ENCODE results near the gene C1orf21.
"Not testable (repeated sequence)": the region's sequence is repeated elsewhere in the genome, so short reads cannot be mapped to it uniquely, and the experiment has no call there.

C1orf21 gene

DNA sequence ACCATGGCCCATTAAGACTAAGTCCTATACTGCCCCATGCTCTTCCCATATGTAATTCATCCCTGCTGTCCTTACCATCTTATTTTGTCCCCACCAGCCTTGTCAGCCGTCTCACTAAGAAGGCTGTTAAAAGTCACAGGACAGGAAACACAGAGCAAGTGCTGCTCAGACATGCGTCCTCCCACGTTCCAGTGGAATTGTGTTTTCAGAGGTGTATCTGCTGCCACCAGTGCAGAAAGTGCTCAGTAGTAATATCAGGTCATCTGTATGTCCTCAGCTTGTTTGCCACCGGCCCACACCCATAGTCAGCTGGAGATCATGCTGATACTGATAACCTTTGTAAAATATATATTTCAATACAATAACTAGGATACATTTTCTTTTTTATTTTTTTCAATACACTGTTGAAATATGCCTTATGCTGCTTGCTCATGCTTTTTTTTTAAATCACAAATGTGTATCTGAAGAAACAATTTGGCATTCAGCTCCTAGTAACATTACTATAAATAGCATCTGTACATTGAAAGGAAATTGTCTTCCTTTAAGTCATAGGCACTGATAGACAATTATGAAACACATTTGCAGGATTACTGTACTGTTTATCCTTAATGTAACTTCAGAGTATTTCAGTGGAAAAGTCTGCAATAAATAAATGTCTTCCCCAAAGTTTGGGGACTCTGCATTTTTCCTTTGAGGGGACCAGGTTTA is 211.0 kb downstream of the C1orf21 start:
- DNase-seq (ENCODE audit: low read depth in 2 of 2), result no peak

DNA sequence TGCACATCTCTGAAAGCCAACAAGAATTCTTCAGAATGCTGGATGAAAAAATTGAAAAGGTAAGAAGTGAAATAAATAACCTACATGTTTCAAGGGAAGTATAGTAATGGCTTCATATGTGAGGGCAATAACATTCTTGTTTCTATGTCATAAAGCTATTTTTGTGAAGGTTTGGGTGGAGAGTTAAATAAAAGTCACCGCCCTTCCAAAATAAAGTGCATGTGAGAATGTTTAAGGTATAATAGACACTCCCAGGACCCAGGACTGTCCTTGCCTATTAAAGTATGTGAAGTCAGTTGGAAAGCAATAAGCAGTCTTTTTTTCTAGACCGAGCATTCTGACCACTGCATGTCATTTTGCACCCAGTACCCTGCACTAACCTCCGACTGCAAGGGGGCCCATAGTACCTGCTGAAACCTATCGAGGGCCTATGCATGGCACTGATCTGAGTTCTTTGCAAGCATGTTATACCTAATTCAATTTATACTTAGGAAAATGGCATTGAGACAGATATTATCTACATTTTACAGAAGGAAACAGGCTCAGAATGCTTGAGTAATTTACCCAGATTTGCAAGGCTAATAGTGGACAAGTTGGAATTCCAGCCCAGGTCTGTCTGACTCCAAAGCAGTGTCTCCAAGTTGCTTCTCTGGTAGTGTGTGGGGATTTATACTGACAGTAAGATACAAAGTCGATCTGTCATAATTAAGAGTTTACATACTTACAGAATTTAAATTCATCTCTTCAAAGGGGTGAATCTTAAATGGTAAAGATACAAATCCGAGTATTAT is 211.8 kb downstream of the C1orf21 start:
- DNase-seq (ENCODE audit: low read depth in 2 of 2), result no peak

DNA sequence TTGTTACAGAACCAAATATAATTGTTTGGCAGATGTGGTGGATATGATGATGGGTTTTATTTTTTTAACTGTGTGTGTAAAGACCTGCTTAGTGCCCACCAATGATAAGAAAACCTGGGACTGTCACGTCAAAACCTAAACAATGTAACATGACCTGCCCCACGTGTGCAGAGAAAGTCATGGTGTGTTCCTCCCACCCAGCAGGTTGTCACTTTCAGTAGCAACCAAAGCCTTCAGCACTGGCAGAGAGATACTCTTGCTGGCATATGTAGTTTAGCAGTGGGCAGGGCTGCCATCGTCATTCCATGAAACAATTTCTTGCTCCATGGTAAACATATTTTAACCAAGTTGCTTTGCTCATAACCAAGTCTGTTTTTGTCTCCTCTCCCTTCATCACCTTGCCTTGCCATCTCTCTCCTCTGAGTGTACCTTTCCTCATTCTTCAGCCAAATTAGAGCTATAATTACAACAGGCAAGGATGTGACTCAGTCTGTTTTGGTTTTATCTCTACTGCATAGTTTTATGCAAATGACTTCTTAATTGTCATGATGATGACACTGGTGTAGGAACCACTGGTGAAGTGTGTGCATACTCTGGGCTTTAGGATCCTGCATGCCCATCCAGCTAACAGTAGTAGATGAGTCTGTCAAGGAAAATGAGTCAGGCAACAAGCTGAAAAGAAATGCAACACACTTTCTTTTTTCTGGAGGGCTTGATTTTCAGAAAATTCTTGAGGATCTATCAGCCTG is 217.5 kb downstream of the C1orf21 start:
- no peak for DNase-seq (ENCODE audit: low read depth in 2 of 2)

DNA sequence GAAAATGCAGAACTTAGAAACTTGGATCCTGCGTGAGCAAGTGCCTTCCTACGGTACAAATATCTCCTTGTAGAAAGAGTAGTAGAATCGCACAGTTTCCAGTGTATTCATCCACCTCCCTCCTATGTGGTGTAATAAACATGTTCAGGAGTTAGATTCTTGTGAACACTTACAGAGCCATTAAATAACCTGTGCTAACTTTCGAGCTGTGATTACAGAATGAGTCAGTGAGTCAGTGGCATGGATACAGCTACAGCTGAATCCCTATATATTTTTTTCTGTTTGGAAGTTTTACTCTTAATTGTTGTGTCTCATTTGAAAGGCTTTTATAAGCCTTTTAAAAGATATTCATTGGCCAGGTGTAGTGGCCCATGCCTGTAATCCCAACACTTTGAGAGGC is 219.1 kb downstream of the C1orf21 start:
- no peak for DNase-seq (ENCODE audit: low read depth in 2 of 2)

DNA sequence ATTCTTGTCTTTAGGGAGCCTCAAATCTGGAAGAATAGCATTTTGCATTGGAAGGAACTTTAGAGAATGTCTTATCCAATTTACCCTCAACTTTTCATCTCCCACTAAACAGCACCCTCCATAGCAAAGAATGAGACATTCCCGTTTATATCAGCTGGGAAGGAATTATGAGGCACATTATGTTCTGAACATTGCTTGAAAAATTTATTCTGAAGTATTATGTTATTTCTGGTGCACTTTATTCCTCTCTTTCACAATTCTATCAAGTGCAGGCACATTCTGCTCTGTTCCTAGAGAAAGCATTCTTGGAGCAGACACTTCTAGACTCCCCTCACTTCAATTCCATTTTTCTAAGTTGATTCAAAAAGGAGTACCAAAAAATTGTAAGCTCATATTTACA is 220.0 kb downstream of the C1orf21 start:
- no peak for DNase-seq (ENCODE audit: low read depth in 2 of 2)

DNA sequence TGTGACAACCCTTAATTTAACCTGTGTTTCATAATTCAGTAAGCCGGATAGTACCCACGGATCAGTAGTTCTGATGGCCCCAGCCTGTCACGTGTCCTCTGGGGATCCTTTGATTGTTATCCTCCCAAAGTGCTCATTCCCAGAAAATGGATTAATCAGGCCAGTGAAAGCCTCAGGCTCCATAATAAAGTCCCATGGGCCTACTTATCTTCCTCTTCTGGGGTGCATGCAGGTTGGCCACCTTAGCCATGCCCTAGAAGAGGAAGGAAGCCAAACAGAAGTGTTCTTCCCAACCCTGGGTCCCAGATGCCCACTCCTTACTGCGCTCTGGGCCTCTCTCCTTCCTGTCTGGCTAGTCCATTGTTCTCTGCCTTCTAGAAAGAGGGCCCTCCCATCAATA is 221.8 kb downstream of the C1orf21 start:
- no peak for DNase-seq (ENCODE audit: low read depth in 2 of 2)

DNA sequence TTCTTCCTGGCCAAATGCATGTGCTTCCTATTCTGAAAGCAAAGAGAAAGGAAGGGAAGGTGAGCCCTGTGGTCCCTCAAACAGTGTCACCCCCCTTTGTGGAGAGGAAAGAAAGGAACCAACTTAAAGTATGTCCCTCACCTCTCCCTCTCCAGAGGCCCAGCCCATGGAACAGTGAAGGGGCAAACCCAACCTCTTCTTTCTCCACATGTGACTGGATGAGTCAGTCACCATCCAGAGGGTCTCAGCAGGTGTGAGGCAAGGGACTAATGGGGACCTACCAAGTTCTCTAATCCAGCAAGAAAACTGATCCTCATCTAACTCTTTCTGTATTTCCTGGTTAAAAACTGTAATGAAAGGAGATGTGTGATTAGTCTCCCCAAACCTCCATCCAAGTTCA is 222.2 kb downstream of the C1orf21 start:
- no peak for DNase-seq (ENCODE audit: low read depth in 2 of 2)

DNA sequence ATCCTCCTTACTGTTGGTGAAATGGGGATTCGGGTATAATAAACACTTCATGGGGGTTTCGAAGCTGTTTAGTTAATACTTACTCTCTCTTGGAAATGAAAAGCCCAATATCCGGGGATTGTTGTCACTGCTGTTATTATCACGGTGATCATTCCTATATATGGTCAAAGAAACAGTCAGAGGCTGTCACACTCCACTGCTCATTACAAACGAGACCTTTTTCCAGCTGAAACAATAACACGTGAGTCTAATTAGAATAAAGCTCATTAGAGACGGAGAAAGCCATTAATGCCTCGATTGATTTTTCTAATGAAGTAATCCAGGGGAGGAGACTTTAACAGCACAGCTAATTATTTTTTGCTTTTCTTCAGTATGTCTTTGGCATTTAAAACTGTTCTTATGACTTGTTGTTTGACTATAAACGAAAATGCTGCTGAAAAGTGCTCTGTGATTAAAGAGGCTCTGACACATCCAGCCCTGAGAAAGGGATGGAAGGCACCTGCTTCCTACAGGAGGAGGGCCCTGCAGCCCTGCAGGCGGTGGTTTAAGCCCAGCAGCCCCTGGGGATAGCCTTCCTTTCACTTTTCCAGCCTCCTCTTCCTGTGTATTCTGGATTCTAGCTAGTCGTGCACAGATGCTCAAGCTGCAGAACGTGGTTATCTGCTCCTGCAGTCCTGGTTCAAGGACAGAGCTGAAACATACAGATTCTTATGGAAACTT is 224.2 kb downstream of the C1orf21 start:
- no peak for DNase-seq (ENCODE audit: low read depth in 2 of 2)

DNA sequence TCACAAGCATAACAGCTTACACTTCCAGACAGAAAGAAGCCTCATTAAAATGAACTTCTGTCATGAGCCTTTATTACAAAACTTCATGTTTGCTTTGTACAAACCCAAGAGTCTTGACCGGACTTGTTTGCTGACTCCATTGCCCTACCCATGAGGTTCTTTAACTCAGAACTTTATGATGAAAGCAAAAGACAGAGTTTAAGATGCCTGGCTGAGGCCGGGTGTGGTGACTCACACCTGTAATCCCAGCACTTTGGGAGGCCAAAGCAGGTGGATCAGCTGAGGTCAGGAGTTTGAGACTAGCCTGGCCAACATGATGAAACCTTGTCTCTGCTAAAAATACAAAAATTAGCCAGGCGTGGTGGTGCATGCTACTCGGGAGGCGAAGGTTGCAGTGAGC is 225.4 kb downstream of the C1orf21 start:
- DNase-seq (ENCODE audit: low read depth in 2 of 2), result not testable (repeated sequence)

DNA sequence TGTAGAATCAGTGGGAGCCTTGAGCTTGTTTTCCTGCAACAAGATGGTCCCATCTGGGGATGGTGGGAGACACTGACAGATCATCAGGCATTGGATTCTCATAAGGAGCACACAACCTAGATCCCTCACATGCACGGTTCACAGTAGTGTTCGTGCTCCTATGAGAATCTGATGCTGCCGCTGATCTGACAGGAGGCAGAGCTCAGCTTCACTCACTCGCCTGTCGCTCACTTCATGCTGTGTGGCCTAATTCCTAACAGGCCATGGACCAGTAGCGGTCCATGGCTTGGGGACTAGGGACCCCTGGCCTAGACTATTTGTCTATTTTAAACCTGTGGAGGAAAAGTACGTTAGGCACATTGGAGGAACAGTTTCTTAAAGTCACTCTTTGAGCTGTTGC is 227.8 kb downstream of the C1orf21 start:
- DNase-seq (ENCODE audit: low read depth in 2 of 2), result no peak

DNA sequence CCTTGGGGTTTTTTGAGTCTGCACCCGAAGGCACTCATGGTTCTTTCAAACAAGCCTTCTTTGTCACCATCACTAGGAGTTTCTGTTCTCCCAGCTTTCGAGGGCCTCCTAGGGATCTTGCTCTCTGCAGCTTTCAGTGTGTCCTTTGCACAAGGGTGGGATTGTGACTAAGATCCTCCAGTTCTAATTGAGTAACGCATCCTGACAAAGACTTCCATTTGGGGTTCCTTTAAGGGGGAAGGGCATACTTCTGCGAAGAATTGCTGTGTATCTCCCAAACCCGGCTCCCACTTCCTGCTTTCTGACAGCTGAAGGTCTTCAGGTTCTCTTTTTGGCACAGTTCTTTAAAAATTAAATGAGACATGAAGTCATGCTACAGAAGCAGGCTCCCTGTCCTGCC is 228.5 kb downstream of the C1orf21 start:
- DNase-seq (ENCODE audit: low read depth in 2 of 2), result no peak

DNA sequence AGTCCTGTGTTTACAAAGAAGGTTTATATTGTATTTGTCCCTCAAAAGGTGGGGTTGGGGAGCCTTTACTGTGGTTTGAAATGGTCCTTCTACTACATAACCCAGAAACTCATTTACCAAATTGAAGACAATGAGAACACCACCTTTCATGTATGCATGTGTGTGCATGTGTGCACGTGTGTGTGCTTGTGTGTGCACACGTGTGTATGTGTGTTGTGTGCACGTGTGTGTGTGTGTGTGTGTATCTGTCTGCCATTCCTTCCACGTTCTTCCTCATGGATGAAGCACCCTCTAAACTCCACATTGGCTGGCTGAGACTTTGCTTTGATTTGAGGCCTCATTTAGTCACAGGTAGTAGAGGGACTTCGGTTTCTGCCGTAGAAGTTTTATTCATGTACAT is 229.7 kb downstream of the C1orf21 start:
- DNase-seq (ENCODE audit: low read depth in 2 of 2), result no peak

DNA sequence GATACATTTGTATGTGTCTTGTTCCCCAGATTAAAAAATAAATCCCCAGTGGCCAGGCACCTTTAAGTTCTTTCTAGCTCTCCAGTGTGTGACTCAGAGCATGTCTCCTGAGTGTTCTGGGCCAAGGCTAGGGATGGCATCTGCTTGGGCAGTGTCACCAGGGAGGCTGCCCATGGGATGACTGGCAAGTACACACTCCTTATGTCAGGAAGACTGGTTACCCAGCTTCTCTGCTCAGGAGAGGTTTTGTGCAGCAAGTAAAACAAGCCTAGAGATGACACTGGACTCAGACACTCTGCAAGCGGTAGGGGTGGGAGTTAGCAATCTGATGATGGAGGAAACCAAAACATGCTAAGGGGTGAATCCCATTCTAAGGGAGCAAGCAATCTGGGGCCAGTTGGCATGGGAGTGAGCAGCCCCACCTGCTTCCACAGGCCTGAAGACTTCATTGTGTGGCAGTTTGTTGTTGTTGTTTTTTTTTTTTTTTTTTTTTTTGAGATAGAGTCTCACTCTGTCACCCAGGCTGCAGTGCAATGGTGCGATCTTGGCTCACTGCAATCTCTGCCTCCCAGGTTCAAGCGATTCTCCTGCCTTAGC is 230.7 kb downstream of the C1orf21 start:
- DNase-seq (ENCODE audit: low read depth in 2 of 2), result no peak

DNA sequence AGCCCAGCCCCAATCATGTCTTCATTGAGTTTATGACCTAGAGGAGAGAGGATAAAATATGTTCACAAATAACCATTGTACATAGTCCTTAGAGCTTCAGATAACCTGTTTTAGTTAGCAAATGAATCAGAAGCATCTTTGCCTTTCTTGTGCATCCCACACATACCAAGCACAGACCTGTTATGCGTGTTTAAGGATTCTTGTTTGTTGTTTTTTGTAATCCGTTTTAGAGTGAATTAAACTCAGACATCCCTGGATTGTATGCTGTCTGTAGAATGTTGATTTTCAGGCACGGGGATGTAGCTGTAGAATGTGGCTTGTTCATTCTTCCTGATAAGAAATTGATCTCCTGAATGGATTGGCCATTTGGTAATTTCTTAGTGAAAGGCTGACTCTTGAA is 232.0 kb downstream of the C1orf21 start:
- DNase-seq (ENCODE audit: low read depth in 2 of 2), result no peak

DNA sequence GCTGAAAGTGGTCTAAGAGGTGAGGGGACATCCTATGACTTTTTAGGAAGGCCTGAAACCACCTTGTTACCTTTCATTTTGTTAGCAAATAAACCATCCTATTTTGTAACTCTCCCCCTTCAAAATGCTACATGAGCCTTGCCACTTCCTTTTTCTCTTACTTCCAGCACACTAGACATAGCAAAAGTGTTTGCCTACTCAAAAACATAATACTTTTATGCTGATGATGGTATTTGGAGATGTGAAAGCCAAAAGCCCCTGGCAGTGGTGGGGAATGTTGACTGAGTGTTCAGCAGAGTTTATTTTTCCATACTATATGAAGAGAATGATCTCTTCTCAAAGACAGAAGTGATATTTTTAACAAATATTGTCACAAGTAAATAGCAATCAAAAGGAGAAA is 233.6 kb downstream of the C1orf21 start:
- no peak for DNase-seq (ENCODE audit: low read depth in 2 of 2)

DNA sequence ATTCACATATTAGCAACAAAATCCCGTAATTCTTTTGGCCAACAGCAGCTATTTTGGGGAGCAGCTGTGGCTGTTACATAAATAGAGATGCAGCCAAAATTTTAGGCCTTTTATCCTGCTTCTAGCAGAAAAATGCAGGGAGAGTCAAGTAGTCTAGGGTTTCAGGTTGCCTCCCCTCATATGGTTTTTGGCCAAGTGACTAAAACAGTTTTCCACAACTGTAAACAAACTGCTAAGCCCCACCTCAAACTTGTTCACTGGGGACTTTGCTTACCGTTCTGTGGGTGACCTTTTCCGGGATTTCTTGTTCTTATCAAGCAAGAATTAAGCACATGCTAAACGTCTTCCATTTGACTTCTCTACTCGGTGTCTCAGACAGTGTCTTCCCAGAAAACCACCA is 234.4 kb downstream of the C1orf21 start:
- no peak for DNase-seq (ENCODE audit: low read depth in 2 of 2)

DNA sequence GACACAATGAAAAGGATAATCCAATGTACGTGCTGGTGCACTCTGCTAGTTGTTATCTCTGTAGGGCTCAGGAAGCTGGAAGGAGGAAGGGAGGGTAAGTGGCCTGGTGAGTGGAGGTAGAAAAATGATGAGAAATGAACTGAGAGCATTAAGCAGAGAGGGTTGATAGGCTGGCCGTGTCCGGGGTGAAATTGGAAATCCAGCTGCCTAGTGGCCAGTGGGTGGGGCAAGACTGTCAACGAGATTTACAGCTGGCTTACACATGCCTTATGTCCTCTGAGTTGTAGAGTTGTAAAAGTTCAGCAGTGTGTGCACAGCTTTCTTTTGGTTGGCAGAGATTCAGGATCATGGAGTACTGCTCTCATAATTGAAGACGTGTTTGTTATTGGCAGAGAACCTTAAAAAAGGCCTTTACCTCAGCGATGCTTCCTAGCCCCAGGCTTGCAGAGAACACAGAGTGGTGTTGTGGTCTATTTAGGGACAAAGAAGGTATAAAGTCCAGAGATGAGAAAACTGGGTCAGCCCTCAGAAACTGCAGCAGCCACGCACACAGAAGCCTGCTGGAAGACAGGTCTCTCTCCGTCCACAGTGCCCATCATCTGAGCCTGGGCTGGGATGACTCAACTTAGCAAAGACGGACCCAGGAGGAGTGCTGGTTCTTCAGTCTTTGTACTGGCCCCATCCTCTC is 235.5 kb downstream of the C1orf21 start:
- DNase-seq (ENCODE audit: low read depth in 2 of 2), result no peak

DNA sequence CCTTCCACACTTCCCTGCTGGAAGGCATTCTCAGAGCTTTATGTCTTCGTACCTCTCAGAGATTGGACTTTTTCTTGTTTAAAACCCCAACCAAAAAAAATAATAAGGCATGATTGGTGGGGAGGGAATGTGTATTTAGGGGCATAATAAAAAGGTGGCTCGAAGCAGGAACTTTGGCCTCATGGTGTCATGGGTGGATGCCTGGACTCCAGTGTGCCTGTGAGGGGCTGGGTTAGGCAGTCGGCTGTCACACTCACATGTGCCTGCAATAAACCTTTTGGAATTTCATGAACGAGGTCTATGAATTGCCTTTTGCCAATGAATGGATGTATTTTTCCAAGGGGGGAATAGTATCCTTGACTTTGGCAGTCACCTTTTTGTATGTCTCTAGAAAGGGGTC is 236.6 kb downstream of the C1orf21 start:
- no peak for DNase-seq (ENCODE audit: low read depth in 2 of 2)

DNA sequence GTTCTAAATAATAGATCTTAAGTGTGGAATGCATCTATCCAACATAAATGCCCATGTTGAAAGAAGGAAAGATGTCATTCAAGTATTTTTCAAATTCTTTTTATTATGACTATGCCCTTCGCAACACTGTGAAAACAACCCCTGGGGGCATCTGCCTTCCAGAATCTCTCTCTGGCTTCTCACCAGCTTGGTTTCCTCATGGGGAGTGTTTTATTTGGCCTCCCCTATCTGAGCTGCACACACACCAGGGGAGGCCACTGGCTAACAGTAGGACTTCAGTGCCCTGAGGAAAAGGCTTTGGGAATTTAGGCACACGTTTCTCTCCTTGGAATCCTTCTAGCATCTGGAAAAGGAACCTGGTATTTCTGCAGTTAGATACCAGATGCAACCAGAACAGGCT is 237.2 kb downstream of the C1orf21 start:
- no peak for DNase-seq (ENCODE audit: low read depth in 2 of 2)

DNA sequence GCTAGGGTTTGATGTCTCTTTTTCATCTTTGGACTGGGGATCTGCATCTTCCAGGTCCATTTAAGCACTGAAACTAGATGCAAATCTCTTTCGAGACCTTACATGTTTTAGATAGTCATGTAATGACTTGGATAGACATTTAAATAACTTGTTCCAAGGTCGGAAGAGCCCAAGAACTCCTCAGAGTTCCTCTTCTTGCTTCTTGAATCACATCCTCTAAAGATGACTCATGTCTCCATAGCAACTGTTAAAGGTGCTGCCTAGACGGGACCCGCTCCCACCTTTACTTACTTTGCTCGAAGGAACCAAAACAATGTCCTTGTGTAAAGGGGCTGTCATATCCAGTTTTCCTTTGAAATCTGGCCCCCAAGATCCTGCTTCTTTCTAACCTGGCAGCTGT is 237.8 kb downstream of the C1orf21 start:
- no peak for DNase-seq (ENCODE audit: low read depth in 2 of 2)

DNA sequence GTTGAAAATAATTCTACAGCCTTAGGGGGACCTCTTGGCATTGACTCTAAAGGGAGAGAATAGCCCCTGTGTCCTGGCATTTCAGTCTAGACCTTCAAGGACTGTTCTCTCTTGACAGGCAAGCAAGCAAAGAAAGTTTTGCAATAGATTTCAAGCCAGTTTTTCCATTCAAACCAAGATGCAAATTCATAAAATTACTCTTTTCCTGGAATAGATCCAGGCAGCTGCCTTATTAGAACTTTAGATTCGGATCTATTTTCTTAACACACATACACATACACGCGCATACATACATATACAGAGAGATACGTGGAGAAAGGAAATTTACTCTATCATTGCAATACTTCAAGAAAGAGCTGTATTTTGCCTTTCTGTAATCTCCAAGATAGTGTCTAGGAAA is 238.4 kb downstream of the C1orf21 start:
- no peak for DNase-seq (ENCODE audit: low read depth in 2 of 2)
